Measurements from ENCODE around the gene MCC.

Gene MCC

DNA sequence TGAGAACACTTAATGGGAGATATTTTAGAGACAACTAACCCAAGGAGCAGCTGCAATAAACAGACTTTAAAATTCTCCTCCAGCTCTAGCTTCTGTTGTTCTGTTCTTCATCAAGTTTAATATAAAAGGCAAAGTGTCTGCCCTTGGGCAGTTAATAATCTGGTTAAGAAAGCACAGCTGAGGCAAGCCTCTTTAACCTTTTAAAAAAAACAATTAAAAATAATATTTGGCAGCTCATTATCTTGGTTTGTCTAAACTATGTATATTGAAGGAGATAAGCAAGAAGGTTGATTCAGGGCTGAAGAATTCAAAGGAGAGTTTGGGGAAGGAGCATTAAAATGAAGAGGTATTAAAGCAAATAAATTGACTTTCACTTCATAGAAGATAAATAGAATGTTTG is 128.8 kb downstream of the MCC start:
- POLR2A ChIA-PET: no interaction called here
- TF ChIP-seq SP1 (IDR thresholded peaks at IDR 0.05): no peak
- no peak for TF ChIP-seq LEF1 (IDR thresholded peaks at IDR 0.05; ENCODE audit: borderline replicate concordance)
- TF ChIP-seq FOXK2 (IDR thresholded peaks at IDR 0.05): no peak
- no peak for TF ChIP-seq NFRKB (IDR thresholded peaks at IDR 0.05)
- TF ChIP-seq SUZ12 (IDR thresholded peaks at IDR 0.05): no peak
- no peak for TF ChIP-seq FOXA1 (IDR thresholded peaks at IDR 0.05)
- TF ChIP-seq TARDBP (IDR thresholded peaks at IDR 0.05): no peak
- TF ChIP-seq ELF4 (IDR thresholded peaks at IDR 0.05): no peak
- TF ChIP-seq CTBP1 (IDR thresholded peaks at IDR 0.05; ENCODE audit: borderline replicate concordance): no peak
- TF ChIP-seq L3MBTL2 (conservative IDR thresholded peaks at IDR 0.05): no peak
- no peak for TF ChIP-seq FOXM1 (IDR thresholded peaks at IDR 0.05; ENCODE audit: borderline replicate concordance)
- no peak for TF ChIP-seq PKNOX1 (IDR thresholded peaks at IDR 0.05)
- no peak for TF ChIP-seq BHLHE40 (IDR thresholded peaks at IDR 0.05; ENCODE audit: borderline replicate concordance)
- TF ChIP-seq ZNF384 (IDR thresholded peaks at IDR 0.05): no peak
- TF ChIP-seq ARNT (IDR thresholded peaks at IDR 0.05): no peak
- no peak for TF ChIP-seq HDGF (IDR thresholded peaks at IDR 0.05; ENCODE audit: borderline replicate concordance)

GRCh38 chr5:113358696-113359095 is 129.6 kb downstream of the MCC start:
- POLR2A ChIA-PET: no interaction called here
- CTCF ChIA-PET: interaction anchor here (0.9 kb wide), 1 partner anchor 22 kb away, joined by 4 read pairs; no protein-coding TSS in a partner anchor
- DNase-seq (ENCODE audit: extremely low spot score): no peak
- no peak for TF ChIP-seq ELF4 (IDR thresholded peaks at IDR 0.05)
- TF ChIP-seq PKNOX1 (IDR thresholded peaks at IDR 0.05): no peak
- no peak for TF ChIP-seq ARNT (IDR thresholded peaks at IDR 0.05)
- TF ChIP-seq L3MBTL2 (conservative IDR thresholded peaks at IDR 0.05): no peak
- TF ChIP-seq TARDBP (IDR thresholded peaks at IDR 0.05): no peak
- no peak for TF ChIP-seq SUZ12 (IDR thresholded peaks at IDR 0.05)
- no peak for TF ChIP-seq NFRKB (IDR thresholded peaks at IDR 0.05)
- TF ChIP-seq FOXM1 (IDR thresholded peaks at IDR 0.05; ENCODE audit: borderline replicate concordance): no peak
- no peak for TF ChIP-seq HDGF (IDR thresholded peaks at IDR 0.05; ENCODE audit: borderline replicate concordance)
- no peak for TF ChIP-seq LEF1 (IDR thresholded peaks at IDR 0.05; ENCODE audit: borderline replicate concordance)
- TF ChIP-seq BHLHE40 (IDR thresholded peaks at IDR 0.05; ENCODE audit: borderline replicate concordance): no peak
- no peak for TF ChIP-seq FOXA1 (IDR thresholded peaks at IDR 0.05)

More for the DNA sequence above, 128.8 kb downstream of the MCC start:
- no peak for DNase-seq (ENCODE audit: extremely low spot score)
- CTCF ChIA-PET: interaction anchor here (0.6 kb wide), 1 partner anchor 128 kb away, joined by 3 read pairs; no protein-coding TSS in a partner anchor

DNA sequence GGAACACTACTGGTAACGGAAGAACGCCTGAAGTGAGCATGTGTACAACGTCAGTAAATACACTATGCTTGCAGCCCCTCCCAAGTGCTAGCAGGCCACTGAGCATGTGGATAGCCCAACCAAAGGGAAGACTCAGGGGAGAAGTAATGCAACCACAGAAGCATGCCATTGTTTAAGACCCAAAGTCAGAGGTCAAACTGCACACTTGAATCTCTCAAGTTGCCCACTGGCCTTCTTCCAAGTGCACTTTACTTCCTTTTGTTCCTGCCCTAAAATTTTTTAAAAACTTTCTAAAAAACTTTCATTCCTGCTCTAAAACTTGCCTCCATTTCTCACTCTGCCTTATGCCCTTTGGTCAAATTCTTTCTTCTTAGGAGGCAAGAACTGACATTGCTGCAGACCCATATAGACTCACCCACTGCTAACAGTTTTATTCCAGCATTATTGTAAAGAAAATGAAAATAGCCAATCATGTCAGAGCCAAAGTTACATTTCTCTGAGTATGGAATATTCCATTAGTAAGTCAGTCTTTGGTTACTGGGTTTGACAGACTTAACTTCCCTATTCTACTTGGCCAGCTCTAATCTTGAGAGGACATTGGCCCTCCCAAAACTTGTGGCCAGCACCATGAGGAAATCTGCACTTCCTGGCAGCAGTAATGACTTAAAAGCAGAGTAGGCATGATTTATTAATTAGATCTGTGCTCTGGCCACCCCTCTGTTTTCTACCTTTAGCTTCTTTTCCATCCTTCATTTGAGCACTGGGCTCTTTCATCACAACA is 130.4 kb downstream of the MCC start:
- POLR2A ChIA-PET: no interaction called here
- CTCF ChIA-PET: interaction anchor here (0.9 kb wide), 1 partner anchor 21 kb away, joined by 4 read pairs; no protein-coding TSS in a partner anchor
- DNase-seq (ENCODE audit: extremely low spot score): no peak
- TF ChIP-seq HDGF (IDR thresholded peaks at IDR 0.05; ENCODE audit: borderline replicate concordance): no peak

DNA sequence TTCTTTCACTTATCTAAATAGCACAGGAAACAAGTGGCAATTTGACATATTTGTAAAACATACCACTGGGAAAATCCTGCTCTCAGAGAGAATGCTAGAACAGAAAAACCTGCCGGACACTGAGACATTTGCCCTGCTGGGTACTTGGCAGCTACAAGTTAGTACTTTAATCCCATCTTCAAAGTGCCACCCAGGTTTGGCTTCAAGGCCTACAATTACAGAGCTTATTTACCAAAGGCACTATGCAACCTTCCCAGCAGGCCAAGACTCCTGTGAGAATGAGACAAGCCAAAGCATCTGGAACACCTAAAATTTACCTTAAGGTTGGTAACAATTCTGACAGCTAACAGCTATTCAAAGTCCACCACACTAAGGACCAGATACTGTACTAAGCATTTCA is 131.8 kb downstream of the MCC start:
- CTCF ChIA-PET: no interaction called here
- no peak for DNase-seq (ENCODE audit: extremely low spot score)
- TF ChIP-seq NFRKB (IDR thresholded peaks at IDR 0.05) (no peak), TARDBP (IDR thresholded peaks at IDR 0.05) (no peak), LEF1 (IDR thresholded peaks at IDR 0.05; ENCODE audit: borderline replicate concordance) (no peak), PKNOX1 (IDR thresholded peaks at IDR 0.05) (no peak), FOXK2 (IDR thresholded peaks at IDR 0.05) (no peak), FOXM1 (IDR thresholded peaks at IDR 0.05; ENCODE audit: borderline replicate concordance) (no peak), SUZ12 (IDR thresholded peaks at IDR 0.05) (no peak), SP1 (IDR thresholded peaks at IDR 0.05) (no peak)
- POLR2A ChIA-PET: no interaction called here

GRCh38 chr5:113354055-113354454 is 134.2 kb downstream of the MCC start:
- no peak for DNase-seq (ENCODE audit: extremely low spot score)
- TF ChIP-seq NFRKB (IDR thresholded peaks at IDR 0.05): no peak
- no peak for TF ChIP-seq FOXM1 (IDR thresholded peaks at IDR 0.05; ENCODE audit: borderline replicate concordance)
- TF ChIP-seq SUZ12 (IDR thresholded peaks at IDR 0.05): no peak
- no peak for TF ChIP-seq LEF1 (IDR thresholded peaks at IDR 0.05; ENCODE audit: borderline replicate concordance)
- TF ChIP-seq FOXA1 (IDR thresholded peaks at IDR 0.05): no peak
- no peak for TF ChIP-seq CTBP1 (IDR thresholded peaks at IDR 0.05; ENCODE audit: borderline replicate concordance)
- TF ChIP-seq SP1 (IDR thresholded peaks at IDR 0.05): no peak
- TF ChIP-seq ELF4 (IDR thresholded peaks at IDR 0.05): no peak
- no peak for TF ChIP-seq PKNOX1 (IDR thresholded peaks at IDR 0.05)
- no peak for TF ChIP-seq BHLHE40 (IDR thresholded peaks at IDR 0.05; ENCODE audit: borderline replicate concordance)
- TF ChIP-seq L3MBTL2 (conservative IDR thresholded peaks at IDR 0.05): no peak
- no peak for TF ChIP-seq FOXK2 (IDR thresholded peaks at IDR 0.05)
- TF ChIP-seq HDGF (IDR thresholded peaks at IDR 0.05; ENCODE audit: borderline replicate concordance): no peak
- no peak for TF ChIP-seq TARDBP (IDR thresholded peaks at IDR 0.05)
- no peak for TF ChIP-seq ZNF384 (IDR thresholded peaks at IDR 0.05)
- ChIA-PET CTCF (no interaction called here), POLR2A (no interaction called here)
